Stomach (tissue), 9 donors: ENCODE measurements around the gene CFAP221. TPM values are rescaled to one million over a fixed set of nuclear protein-coding genes. Genes with fewer than 3 reads are reported as not detected.

ENCODE experiments used
- DNase-seq, 2 donors: peaks; one replicate each; pipeline versions ENCODE4 v3.0.0 to v3.0.0-alpha.2; 2013 to 2019
- H3K27ac ChIP-seq, 5 donors: fragments of 200-600 bp in 4 of 5; sonication (generic) in 4 of 5; one replicate each; pipeline ENCODE4 v1.5.1; 2013 to 2019; ENCODE audit warnings: mild to moderate bottlenecking in 1 of 5, moderate library complexity in 1 of 5
- H3K27me3 ChIP-seq, 3 donors: fragments of 200-600 bp; sonication (generic); one replicate each; pipeline ENCODE4 v1.5.1; 2017 to 2019; ENCODE audit warnings: mixed run types in 1 of 3
- H3K36me3 ChIP-seq, 4 donors: fragments of 200-600 bp; sonication (generic); 1 replicate in 3 of 4; 2 replicates in 1 of 4; pipeline ENCODE4 v1.5.1; 2016 to 2019
- H3K4me1 ChIP-seq, 4 donors: fragments of 200-600 bp; sonication (generic); one replicate each; pipeline ENCODE4 v1.5.1; 2016 to 2019
- H3K4me3 ChIP-seq, 4 donors: fragments of 200-600 bp; sonication (generic) in 3 of 4; one replicate each; pipeline ENCODE4 v1.5.1; 2016 to 2019; ENCODE audit warnings: mild to moderate bottlenecking in 1 of 4
- H3K9me3 ChIP-seq, 4 donors: fragments of 200-600 bp; sonication (generic); one replicate each; pipeline ENCODE4 v1.5.1; 2016 to 2019
- EP300 ChIP-seq: sonication (generic); formaldehyde crosslinking; IDR thresholded peaks from one replicate; pipeline ENCODE4 v1.6.1; 2017; ENCODE audit warnings: antibody characterized with exemption
- POLR2A ChIP-seq, 4 donors: fragments of 450-650 bp; IDR thresholded peaks; one replicate each; pipeline ENCODE4 v1.6.1; 2016; ENCODE audit warnings: antibody characterized with exemption in 4 of 4, control low read depth in 2 of 4, mild to moderate bottlenecking in 1 of 4, moderate library complexity in 1 of 4
- POLR2AphosphoS5 ChIP-seq, 3 donors: sonication (generic); formaldehyde crosslinking; IDR thresholded peaks; one replicate each; pipeline ENCODE4 v1.6.1; 2016; ENCODE audit warnings: antibody characterized with exemption in 3 of 3
- WGBS, 5 donors: extraction: QIAGEN DNeasy Blood & Tissue Kit in 3 of 5; methylation state at CpG; one replicate each; pipeline versions ENCODE4 v1.1.5 to v1.1.7; 2013 to 2018; 5-methylcytosine and 5-hydroxymethylcytosine counted together
- intact Hi-C: fragments of 100-400 bp; cut with DNase I; formaldehyde crosslinking; loops from one replicate; pipeline ENCODE4 v1.15.1; 2023; ENCODE audit warnings: low total_unique reads
- polyA plus RNA-seq, 3 donors: library from polyadenylated mRNA; stranded (reverse); fragments of 200-250 nt; gene quantifications; one replicate each; pipeline ENCODE4 v1.2.3, GENCODE V29; 2013
- total RNA-seq, 5 donors: library from RNA; depleted of rRNA; stranded (reverse); fragments of >200 nt; gene quantifications; one replicate each; pipeline versions ENCODE4 v1.1.0 to v1.2.3, GENCODE V29; 2014 to 2016
- TF ChIP-seq, protein P1 (sequence below), 7 experiments: fragments of 450-650 bp in 4 of 7; fragments of 200-600 bp in 3 of 7; sonication (generic) in 3 of 7; IDR thresholded peaks; one replicate each; pipeline ENCODE4 v1.5.1; 2016 to 2019; ENCODE audit warnings: antibody characterized with exemption in 7 of 7, control low read depth in 2 of 7, mild to moderate bottlenecking in 1 of 7
- donor health status: healthy with polysubstance abuse.
- donor health status: Bipolar disorder and iron deficiency.
- donor health status: healthy.

CFAP221 gene
- total and polyA plus RNA-seq, 8 donors = 0.31 to 15.1 (median 1.1) TPM; not detected in 2

GRCh38 chr2:119630121-119630520, 85.9 kb downstream of the CFAP221 start:
- H3K27ac ChIP-seq = no peak overlapping the region
- H3K4me1 ChIP-seq = no peaks in the 10 kb centered on the region
- H3K36me3 ChIP-seq = no peaks in the 10 kb centered on the region
- no peaks in the 10 kb centered on the region for H3K27me3 ChIP-seq
- no peak overlapping the region for H3K4me3 ChIP-seq
- intact Hi-C loops = no loop called here
- TF ChIP-seq POLR2AphosphoS5 (IDR thresholded peaks at IDR 0.05) (no peak), POLR2A (IDR thresholded peaks at IDR 0.05) (no peak), EP300 (no peak)
- TF ChIP-seq, protein P1, sequence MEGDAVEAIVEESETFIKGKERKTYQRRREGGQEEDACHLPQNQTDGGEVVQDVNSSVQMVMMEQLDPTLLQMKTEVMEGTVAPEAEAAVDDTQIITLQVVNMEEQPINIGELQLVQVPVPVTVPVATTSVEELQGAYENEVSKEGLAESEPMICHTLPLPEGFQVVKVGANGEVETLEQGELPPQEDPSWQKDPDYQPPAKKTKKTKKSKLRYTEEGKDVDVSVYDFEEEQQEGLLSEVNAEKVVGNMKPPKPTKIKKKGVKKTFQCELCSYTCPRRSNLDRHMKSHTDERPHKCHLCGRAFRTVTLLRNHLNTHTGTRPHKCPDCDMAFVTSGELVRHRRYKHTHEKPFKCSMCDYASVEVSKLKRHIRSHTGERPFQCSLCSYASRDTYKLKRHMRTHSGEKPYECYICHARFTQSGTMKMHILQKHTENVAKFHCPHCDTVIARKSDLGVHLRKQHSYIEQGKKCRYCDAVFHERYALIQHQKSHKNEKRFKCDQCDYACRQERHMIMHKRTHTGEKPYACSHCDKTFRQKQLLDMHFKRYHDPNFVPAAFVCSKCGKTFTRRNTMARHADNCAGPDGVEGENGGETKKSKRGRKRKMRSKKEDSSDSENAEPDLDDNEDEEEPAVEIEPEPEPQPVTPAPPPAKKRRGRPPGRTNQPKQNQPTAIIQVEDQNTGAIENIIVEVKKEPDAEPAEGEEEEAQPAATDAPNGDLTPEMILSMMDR (IDR thresholded peaks at IDR 0.05) = no peak
- H3K9me3 ChIP-seq = no peaks in the 10 kb centered on the region
- 84 to 92% (median 88%) methylated on average over 4 of the region's 4 CpGs for WGBS, 5 donors
- DNase-seq = no peak

DNA sequence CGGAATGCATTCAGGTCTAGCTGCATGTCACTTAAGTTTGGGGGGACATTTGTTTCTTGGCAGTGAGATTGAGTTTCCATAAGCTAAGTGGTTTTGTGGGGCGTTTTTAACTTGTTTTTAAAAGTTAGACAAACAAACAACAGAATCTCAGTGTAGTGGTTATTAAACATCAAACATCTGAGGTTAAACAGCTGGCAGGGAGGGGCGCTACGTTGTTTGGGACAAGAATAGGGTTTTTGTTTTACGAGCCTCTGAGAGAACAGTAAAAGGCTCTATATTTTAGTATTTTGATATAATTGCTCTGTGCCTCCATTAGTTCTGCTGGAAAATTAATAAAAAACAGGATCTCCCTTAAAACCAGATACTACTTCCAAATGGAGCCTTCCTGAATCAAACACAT, 93.1 kb downstream of the CFAP221 start:
- 43 to 61% (median 47%) methylated on average over 5 of the region's 5 CpGs for WGBS, 5 donors
- Histone ChIP-seq H3K4me3 (no peak overlapping the region), H3K4me1 (peaks cover 0 to 36% (median 20%) of the 10 kb centered on the region in 4 donors), H3K27ac (peak overlapping the region in 1 of 5 donors; percentile 22), H3K9me3 (no peaks in the 10 kb centered on the region), H3K36me3 (no peaks in the 10 kb centered on the region), H3K27me3 (peaks cover 0 to 5% (median 0%) of the 10 kb centered on the region in 3 donors)
- no peak for DNase-seq
- intact Hi-C loops = no loop called here
- TF ChIP-seq EP300 (no peak), POLR2AphosphoS5 (IDR thresholded peaks at IDR 0.05) (no peak), POLR2A (IDR thresholded peaks at IDR 0.05) (no peak)
- TF ChIP-seq, protein P1 (IDR thresholded peaks at IDR 0.05) = no peak

GRCh38 chr2:119638246-119638645, 94.0 kb downstream of the CFAP221 start:
- TF ChIP-seq POLR2AphosphoS5 (IDR thresholded peaks at IDR 0.05) (no peak), POLR2A (IDR thresholded peaks at IDR 0.05) (no peak), EP300 (no peak)
- TF ChIP-seq, protein P1 (IDR thresholded peaks at IDR 0.05) = no peak
- 29 to 54% (median 42%) methylated on average over 11 to 12 of the region's 12 CpGs for WGBS, 5 donors
- Histone ChIP-seq H3K27me3 (peaks cover 0 to 5% (median 0%) of the 10 kb centered on the region in 3 donors), H3K4me3 (no peak overlapping the region), H3K9me3 (no peaks in the 10 kb centered on the region), H3K4me1 (peaks cover 0 to 36% (median 20%) of the 10 kb centered on the region in 4 donors), H3K27ac (peak overlapping the region in 2 of 5 donors; percentile 2 to 22), H3K36me3 (no peaks in the 10 kb centered on the region)
- intact Hi-C loops = no loop called here
- DNase-seq = peak in 1 of 2 donors; percentile 21

DNA sequence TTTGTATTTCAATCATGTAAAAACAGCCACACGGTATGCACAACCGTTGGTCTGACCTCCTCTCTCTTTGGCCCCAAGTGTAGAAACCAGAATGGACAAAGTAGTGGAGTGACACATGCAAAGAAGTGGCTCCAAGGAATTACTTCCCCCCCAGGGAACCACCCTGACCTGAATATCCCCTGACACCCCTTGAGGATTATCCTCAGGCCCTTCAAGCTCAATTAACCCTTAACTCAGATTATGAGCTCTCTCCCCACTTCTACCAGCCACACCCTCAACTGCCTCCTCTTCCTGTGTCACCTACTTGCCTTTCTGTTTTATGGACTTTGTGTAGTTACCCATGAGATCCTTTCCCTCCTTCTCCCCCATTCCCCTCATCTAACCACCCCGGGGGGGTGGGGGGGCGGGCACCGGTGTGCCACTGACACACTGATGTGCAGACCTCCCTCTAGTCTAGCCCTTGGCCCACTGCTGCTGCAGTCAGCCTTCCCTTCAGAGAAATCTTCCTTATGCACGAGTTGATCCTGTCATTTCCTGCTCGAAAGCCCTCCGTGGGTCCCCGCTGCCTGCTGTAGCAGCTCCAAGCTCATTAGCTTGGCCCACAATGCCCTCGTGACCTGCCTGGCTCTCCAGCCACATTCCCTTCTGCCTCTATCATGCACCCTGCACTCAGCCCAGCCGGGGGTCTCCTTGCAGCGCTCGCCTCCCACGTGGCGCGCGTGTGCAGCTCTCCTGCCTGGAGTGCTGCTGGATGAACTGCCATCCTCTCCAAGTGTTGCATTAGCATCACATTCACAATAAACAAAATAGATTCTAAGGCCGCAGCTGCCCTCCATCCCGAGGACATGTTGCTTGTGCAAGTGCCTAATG, 94.7 kb downstream of the CFAP221 start:
- H3K27me3 ChIP-seq = peaks cover 0 to 5% (median 0%) of the 10 kb centered on the region in 3 donors
- peak overlapping the region in 3 of 5 donors; percentile 2 to 27 (median 15) for H3K27ac ChIP-seq
- no peak overlapping the region for H3K4me3 ChIP-seq
- no peaks in the 10 kb centered on the region for H3K36me3 ChIP-seq
- peaks cover 0 to 36% (median 20%) of the 10 kb centered on the region in 4 donors for H3K4me1 ChIP-seq
- TF ChIP-seq POLR2A (IDR thresholded peaks at IDR 0.05) (no peak), EP300 (no peak), POLR2AphosphoS5 (IDR thresholded peaks at IDR 0.05) (peak in 2 of 3 donors; percentile 23 to 30)
- TF ChIP-seq, protein P1 (IDR thresholded peaks at IDR 0.05) = no peak
- DNase-seq = peak in 1 of 2 donors; percentile 71
- intact Hi-C loops = no loop called here
- 49 to 61% (median 55%) methylated on average over 19 of the region's 19 CpGs for WGBS, 5 donors
- no peaks in the 10 kb centered on the region for H3K9me3 ChIP-seq
